Measurements from ENCODE around the gene CD22. TPM values are rescaled to one million over a fixed set of nuclear protein-coding genes. Genes with fewer than 3 reads are reported as not detected.

The CD22 gene
- total RNA-seq, 1 donor = not detected

DNA sequence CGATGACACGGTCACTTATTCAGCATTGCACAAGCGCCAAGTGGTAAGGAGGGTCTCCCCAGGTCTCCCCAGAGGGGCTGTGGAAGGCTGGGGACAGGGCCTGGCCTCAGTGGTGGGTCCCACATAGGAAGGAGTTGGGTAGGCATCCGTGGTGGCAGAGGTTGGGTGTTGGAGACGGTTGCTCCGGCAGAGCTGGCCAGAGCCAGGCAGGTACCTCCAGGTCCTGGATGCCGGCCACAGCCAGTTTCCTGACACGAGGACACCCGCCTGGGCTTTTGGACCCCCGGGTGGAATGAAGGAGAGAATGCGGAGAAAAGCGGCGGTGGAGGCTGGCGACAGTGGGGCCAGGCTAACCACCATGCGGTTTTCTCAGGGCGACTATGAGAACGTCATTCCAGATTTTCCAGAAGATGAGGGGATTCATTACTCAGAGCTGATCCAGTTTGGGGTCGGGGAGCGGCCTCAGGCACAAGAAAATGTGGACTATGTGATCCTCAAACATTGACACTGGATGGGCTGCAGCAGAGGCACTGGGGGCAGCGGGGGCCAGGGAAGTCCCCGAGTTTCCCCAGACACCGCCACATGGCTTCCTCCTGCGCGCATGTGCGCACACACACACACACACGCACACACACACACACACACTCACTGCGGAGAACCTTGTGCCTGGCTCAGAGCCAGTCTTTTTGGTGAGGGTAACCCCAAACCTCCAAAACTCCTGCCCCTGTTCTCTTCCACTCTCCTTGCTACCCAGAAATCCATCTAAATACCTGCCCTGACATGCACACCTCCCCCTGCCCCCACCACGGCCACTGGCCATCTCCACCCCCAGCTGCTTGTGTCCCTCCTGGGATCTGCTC lies 17.4 kb downstream of the CD22 start:
- no peak for DNase-seq (ENCODE audit: low read depth)
- TF ChIP-seq, protein P1, sequence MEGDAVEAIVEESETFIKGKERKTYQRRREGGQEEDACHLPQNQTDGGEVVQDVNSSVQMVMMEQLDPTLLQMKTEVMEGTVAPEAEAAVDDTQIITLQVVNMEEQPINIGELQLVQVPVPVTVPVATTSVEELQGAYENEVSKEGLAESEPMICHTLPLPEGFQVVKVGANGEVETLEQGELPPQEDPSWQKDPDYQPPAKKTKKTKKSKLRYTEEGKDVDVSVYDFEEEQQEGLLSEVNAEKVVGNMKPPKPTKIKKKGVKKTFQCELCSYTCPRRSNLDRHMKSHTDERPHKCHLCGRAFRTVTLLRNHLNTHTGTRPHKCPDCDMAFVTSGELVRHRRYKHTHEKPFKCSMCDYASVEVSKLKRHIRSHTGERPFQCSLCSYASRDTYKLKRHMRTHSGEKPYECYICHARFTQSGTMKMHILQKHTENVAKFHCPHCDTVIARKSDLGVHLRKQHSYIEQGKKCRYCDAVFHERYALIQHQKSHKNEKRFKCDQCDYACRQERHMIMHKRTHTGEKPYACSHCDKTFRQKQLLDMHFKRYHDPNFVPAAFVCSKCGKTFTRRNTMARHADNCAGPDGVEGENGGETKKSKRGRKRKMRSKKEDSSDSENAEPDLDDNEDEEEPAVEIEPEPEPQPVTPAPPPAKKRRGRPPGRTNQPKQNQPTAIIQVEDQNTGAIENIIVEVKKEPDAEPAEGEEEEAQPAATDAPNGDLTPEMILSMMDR (IDR thresholded peaks at IDR 0.05; ENCODE audit: insufficient read depth, low read length) = no peak
- H3K4me3 ChIP-seq (ENCODE audit: low read depth, low read length) = no peak overlapping the region

DNA sequence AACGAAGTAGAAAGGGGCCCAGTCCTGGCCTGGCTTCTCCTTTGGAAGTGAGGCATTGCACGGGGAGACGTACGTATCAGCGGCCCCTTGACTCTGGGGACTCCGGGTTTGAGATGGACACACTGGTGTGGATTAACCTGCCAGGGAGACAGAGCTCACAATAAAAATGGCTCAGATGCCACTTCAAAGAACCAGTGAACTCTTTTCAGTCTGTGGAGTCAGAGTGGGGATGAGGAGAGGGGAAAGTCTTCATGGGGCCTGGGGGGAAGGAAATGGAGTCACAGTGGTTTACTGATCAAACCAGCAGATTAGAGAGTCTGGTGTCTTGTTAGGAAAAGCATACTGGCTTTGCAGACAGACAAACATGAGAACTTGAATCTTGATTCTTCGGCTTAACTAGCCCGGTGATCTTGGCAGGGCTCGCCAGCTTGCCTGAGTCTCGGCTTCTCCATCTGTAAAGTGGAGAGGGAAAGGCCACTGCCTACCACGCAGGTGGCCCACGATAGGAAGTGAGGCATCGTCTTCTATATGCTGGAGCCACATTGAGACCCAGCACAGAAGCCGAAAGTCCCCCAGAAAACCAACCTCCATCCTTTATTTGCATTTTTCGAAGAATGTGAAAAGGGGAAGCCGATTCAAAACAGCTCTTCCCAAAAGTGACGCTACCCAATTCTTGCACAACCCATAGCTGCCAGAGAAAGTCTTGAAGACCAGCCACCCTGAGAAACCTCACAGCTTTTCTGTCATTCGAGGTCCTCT lies 18.4 kb downstream of the CD22 start, which contains the start of gene FFAR1:
TSS of gene FFAR1 (plus strand) at position 732 of the 759 bp plus-strand sequence. CDS start 3,650 bp downstream, outside the sequence.
- H3K4me3 ChIP-seq (ENCODE audit: low read depth, low read length) = no peak within 1 kb of the TSS
- TF ChIP-seq, protein P1 (IDR thresholded peaks at IDR 0.05; ENCODE audit: insufficient read depth, low read length) = no peak
- no peak for DNase-seq (ENCODE audit: low read depth)

DNA sequence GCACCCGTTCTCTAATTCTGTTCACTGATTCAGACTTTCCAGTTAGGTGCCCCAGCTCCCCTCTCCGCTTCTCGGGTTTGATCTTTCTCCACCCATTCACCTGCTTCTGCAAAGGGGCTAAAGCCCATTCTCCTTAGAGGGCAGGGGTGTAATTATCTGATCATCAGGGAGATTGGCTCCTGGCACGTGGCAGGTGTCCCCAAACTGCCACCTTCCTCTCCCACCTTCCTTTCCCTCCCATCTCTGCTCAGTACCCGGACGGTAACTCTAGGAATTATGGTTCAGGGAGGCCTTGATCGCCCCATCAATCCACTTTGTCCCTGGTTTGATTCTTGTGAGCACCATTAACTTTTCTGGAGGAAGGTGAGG lies 18.9 kb downstream of the CD22 start:
- TF ChIP-seq, protein P1 (IDR thresholded peaks at IDR 0.05; ENCODE audit: insufficient read depth, low read length) = no peak
- H3K4me3 ChIP-seq (ENCODE audit: low read depth, low read length) = no peak overlapping the region
- DNase-seq (ENCODE audit: low read depth) = no peak

DNA sequence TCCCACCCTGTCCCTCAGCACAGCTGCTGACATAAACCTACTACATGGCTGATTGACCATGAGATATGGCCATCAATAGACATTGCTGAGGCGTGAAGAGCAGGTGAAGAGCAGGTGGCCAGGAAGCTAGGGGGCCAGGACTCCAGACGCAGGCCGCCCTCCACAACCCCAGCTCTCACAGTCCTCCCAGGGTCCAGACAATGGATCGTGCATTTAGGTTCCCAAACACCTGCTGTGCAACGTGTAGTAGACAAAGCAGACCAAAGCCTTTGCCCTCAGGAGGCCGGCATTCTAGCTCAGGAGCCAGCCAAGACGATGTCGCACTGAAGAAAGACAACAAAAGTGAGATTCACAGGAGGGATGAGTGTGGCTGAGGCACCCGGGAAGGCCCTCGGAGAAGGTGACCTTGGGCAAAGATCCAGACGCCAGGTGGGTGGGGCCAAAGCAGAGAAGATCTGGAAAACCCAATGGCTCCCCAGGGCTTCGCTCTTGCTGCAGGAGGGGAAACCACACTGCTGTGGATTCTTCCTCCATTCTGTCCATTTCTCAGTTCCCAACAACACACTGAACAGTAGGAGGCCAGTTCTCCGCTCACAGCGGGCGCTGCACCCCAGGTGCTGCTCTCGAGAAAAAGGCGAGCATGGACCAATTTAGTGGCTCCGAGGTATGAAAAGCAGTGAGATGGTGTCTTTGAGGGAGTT lies 20.1 kb downstream of the CD22 start:
- no peak overlapping the region for H3K4me3 ChIP-seq (ENCODE audit: low read depth, low read length)
- DNase-seq (ENCODE audit: low read depth) = no peak
- TF ChIP-seq, protein P1 (IDR thresholded peaks at IDR 0.05; ENCODE audit: insufficient read depth, low read length) = no peak

DNA sequence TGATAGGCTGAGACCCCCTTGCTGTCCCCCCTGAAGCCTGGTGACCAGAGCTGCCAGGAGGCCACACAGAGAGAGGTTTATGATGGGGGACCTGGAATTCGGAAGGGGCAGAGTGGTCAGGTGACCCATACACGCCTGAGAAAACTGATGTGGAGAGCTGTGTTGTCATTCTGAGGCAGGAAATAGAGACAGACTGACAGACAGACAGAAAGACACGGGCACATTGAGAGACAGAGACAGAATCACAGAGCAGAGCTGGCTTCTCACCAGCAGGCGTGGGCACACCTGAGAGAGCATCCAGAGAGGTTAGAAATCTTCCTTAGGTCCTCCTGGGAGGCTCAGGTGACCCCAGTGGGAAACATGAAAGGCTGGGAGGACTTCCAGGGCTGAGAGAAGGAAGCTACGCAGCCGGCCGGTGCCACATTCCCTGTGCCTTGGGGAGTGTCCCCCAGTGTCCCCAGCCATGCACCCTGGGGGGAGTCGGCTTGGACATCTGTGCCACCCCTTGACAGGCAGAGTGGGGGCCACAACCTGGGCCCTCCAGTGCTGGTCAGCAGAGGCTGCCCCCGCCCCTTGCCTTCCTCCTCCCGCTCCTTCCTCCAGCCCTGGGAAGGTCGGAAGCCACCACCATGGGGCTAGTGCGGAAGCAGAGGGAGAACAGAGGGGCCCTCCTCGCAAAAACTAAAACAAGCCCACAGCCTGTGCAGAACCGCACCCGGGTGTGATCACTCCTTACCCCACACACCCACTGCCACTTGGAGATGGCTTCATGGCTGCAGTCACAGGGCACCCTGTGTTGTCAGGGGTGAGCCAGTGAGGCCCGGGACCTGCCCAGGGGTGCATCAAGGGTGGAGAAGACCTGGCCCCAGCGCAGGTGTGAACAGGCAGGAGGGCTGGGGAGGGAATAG lies 20.9 kb downstream of the CD22 start:
- no peak for DNase-seq (ENCODE audit: low read depth)
- TF ChIP-seq, protein P1 (IDR thresholded peaks at IDR 0.05; ENCODE audit: insufficient read depth, low read length) = no peak
- no peak overlapping the region for H3K4me3 ChIP-seq (ENCODE audit: low read depth, low read length)

DNA sequence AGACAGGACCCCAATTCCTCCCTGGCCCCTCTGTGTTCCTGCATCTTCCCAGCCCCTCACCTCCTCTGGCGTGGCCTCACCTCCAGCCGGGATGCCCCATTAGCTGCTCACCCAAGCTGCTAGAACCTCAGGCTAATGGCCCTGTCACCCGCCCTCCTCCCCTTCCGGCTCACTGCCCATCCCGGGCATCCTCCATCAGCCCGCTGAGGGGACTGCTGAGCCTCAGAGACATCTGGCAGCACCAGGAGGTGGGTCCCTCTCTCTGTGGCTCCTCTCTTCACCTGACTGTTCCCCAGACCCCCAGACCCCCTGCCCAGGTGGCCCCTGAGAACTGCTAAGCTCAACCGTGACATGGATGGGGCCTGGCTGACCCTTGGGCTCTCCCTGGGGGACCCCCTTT lies 21.6 kb downstream of the CD22 start:
- TF ChIP-seq, protein P1 (IDR thresholded peaks at IDR 0.05; ENCODE audit: insufficient read depth, low read length) = no peak
- no peak overlapping the region for H3K4me3 ChIP-seq (ENCODE audit: low read depth, low read length)
- no peak for DNase-seq (ENCODE audit: low read depth)
